Left ventricle myocardium inferior (tissue), 1 donor: ENCODE measurements around the gene JHY. TPM values are rescaled to one million over a fixed set of nuclear protein-coding genes. Genes with fewer than 3 reads are reported as not detected.

Source experiments
- DNase-seq: peaks from one replicate; pipeline ENCODE4 v3.0.0-alpha.2; 2020
- H3K27ac ChIP-seq: fragments of 200-600 bp; replicated peaks from 2 replicates; pipeline ENCODE4 v1.8.0; 2021
- H3K27me3 ChIP-seq: fragments of 200-600 bp; 2 replicates; pipeline ENCODE4 v1.8.0; 2021; ENCODE audit warnings: low read depth
- H3K36me3 ChIP-seq: fragments of 200-600 bp; 2 replicates; pipeline ENCODE4 v1.8.0; 2021
- H3K4me1 ChIP-seq: fragments of 200-600 bp; 2 replicates; pipeline ENCODE4 v1.8.0; 2021
- H3K4me3 ChIP-seq: fragments of 200-600 bp; 2 replicates; pipeline ENCODE4 v1.8.0; 2021; ENCODE audit warnings: mild to moderate bottlenecking, moderate library complexity
- H3K9me3 ChIP-seq: fragments of 200-600 bp; replicated peaks from 2 replicates; pipeline ENCODE4 v1.8.0; 2021
- CTCF ChIP-seq: fragments of 200-600 bp; IDR thresholded peaks from 2 replicates; pipeline ENCODE4 v1.8.0; 2021; ENCODE audit warnings: antibody characterized with exemption, mild to moderate bottlenecking, borderline replicate concordance
- intact Hi-C: fragments of 100-400 bp; cut with micrococcal nuclease; formaldehyde crosslinking; loops from one replicate; pipeline ENCODE4 v1.11.0; 2022
- total RNA-seq: library from RNA; stranded (reverse); fragmentation: NEBNext Ultra II Directional; extraction: Animal tissue kit (Norgen Biotek cat#: 25700); gene quantifications from one replicate; pipeline ENCODE4 v1.2.1, GENCODE V29; 2021
- donor health status: DM: no; HTN: yes; CAD: no; lungs with severe emphysema.

The JHY gene
- total RNA-seq, 1 donor from 2014 or later = 1.8 TPM

- H3K27me3 ChIP-seq = no peaks in the 10 kb centered on the region
- H3K4me1 ChIP-seq = no peaks in the 10 kb centered on the region
- H3K36me3 ChIP-seq = no peaks in the 10 kb centered on the region
- H3K9me3 ChIP-seq = no peaks in the 10 kb centered on the region
- H3K4me3 ChIP-seq = no peak overlapping the region
- intact Hi-C loops = no loop called here
- no peak overlapping the region for H3K27ac ChIP-seq
- TF ChIP-seq CTCF = no peak
- DNase-seq = no peak
Observed at GRCh38 chr11:122920579-122920978, 38.0 kb downstream of the JHY start.

GRCh38 chr11:122922893-122923292 is 40.3 kb downstream of the JHY start:
- Histone ChIP-seq H3K4me1 (no peaks in the 10 kb centered on the region), H3K27me3 (no peaks in the 10 kb centered on the region), H3K27ac (no peak overlapping the region), H3K36me3 (no peaks in the 10 kb centered on the region), H3K4me3 (no peak overlapping the region), H3K9me3 (no peaks in the 10 kb centered on the region)
- DNase-seq = no peak
- TF ChIP-seq CTCF = no peak
- intact Hi-C loops = no loop called here

DNA sequence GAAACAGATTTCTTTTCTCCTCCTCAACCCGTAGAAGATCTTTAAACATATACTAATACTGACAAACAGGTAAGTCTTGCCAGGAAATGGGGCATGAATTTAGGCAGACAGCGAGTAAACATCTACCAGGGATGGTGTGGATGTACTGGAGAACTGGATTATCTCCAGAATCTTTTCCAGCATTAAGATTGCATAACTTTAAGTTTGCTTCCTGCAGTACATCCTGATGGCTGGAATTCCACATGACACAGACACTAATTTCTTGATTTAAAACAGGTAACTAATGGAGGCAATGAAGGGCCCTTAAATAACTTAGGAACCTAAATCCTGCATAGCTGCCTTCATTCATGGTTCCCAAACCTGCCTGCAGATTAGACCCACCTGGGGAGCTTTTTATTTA is 40.7 kb downstream of the JHY start:
- no peak overlapping the region for H3K27ac ChIP-seq
- no peaks in the 10 kb centered on the region for H3K27me3 ChIP-seq
- no peak overlapping the region for H3K4me3 ChIP-seq
- H3K36me3 ChIP-seq = no peaks in the 10 kb centered on the region
- intact Hi-C loops = no loop called here
- DNase-seq = no peak
- no peaks in the 10 kb centered on the region for H3K4me1 ChIP-seq
- H3K9me3 ChIP-seq = no peaks in the 10 kb centered on the region
- no peak for TF ChIP-seq CTCF

DNA sequence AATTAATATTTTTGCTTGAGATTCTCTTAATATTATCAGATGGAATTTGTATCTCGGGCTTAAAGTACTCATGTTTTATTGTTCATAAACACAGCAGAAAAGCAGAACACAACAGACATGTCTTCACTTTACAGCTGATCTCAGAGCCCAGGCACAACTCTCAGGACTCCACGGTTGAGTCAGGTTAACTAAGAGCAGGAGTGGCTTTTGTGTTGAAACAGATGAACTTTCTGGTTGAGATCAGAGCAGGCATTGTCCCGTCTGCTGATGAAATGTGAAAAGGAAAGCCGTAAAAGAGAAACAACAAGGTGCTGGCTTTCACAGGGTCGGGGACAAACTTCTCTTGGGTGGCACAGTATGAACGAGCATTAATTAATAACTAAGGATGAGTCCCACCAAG is 49.0 kb downstream of the JHY start:
- Histone ChIP-seq H3K27ac (no peak overlapping the region), H3K9me3 (no peaks in the 10 kb centered on the region), H3K4me1 (no peaks in the 10 kb centered on the region), H3K27me3 (no peaks in the 10 kb centered on the region), H3K36me3 (no peaks in the 10 kb centered on the region), H3K4me3 (no peak overlapping the region)
- no peak for TF ChIP-seq CTCF
- no peak for DNase-seq
- intact Hi-C loops = no loop called here

DNA sequence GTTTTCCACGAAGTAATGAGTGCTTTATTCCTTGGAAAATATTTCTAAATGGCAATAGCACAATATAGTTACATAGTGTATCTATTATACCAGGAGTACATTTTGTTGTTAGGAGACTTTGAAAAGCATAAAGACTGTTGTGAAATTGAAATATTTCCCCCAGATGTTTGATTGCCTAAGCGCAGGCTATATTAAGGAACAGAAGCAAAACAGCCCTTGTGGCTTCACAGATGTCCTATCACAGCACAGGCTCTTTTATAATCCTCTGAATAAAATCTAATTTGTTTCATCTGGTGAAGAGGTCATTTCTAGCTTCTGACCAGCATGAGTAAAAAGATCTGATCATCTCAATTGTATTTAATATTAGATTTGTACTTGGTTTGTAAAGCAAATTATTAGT is 50.9 kb downstream of the JHY start:
- Histone ChIP-seq H3K27ac (no peak overlapping the region), H3K4me3 (no peak overlapping the region), H3K27me3 (no peaks in the 10 kb centered on the region), H3K9me3 (no peaks in the 10 kb centered on the region), H3K36me3 (no peaks in the 10 kb centered on the region), H3K4me1 (no peaks in the 10 kb centered on the region)
- no peak for DNase-seq
- no peak for TF ChIP-seq CTCF
- intact Hi-C loops = no loop called here

DNA sequence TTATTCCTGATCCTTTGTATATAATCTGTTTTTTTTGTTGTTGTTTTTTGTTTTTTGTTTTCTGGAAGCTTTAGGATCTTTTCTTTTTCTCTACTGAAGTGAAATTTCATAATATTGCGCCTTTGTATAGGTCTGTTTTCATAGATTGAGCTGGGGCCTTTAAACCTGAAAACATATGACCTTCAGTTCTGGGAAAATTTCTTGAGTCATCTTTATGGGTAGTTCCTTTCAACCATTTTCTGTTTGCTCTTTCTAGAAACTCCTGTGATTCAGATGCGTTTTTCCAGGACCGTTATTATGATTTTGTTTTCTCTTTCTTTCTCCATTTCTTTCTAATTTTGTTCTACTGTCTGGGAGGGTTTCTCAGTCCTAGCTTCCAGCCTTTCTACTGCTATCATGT is 55.4 kb downstream of the JHY start:
- no peak for DNase-seq
- H3K4me3 ChIP-seq = no peak overlapping the region
- no peak overlapping the region for H3K27ac ChIP-seq
- H3K27me3 ChIP-seq = no peaks in the 10 kb centered on the region
- no peaks in the 10 kb centered on the region for H3K9me3 ChIP-seq
- H3K4me1 ChIP-seq = no peaks in the 10 kb centered on the region
- intact Hi-C loops = no loop called here
- no peaks in the 10 kb centered on the region for H3K36me3 ChIP-seq
- no peak for TF ChIP-seq CTCF
